Keratinocyte (primary cell): ENCODE results near the gene HOXA1.

Source experiments
- CTCF ChIP-seq, 3 experiments: IDR thresholded peaks in 1 of 3; conservative IDR thresholded peaks in 1 of 3; optimal IDR thresholded peaks in 1 of 3; 2 replicates in 2 of 3; 3 replicates in 1 of 3; pipeline versions ENCODE3 to v1.5.1; 2011; ENCODE audit warnings: low read length in 3 of 3, mild to moderate bottlenecking in 3 of 3, moderate library complexity in 2 of 3, control low read depth in 1 of 3, inconsistent platforms in 1 of 3; ENCODE audit not compliant: insufficient read depth in 2 of 3; ENCODE audit errors: extremely low read depth in 1 of 3
- EZH2 ChIP-seq: IDR thresholded peaks from one replicate; pipeline ENCODE4 v1.6.1; 2012; ENCODE audit warnings: inconsistent platforms, mild to moderate bottlenecking, low read length, moderate library complexity

GRCh38 chr7:27079234-27079975, 16.4 kb downstream of the HOXA1 start:
- TF ChIP-seq CTCF (optimal IDR thresholded peaks at IDR 0.05 in 1 of 3, IDR thresholded peaks at IDR 0.05 in 1 of 3, conservative IDR thresholded peaks at IDR 0.05 in 1 of 3; ENCODE audit: extremely low read depth in 1 of 3, insufficient read depth in 2 of 3, low read length in 3 of 3) (no peak), EZH2 (no peak)
